Loucy (cell line): Measurements from ENCODE around the gene SV2A.
"Not testable (repeated sequence)": the region's sequence is repeated elsewhere in the genome, so short reads cannot be mapped to it uniquely, and the experiment has no call there.

ENCODE experiments used
- H2AFZ ChIP-seq: fragments of 200-600 bp; sonication (generic); 2 replicates; pipeline ENCODE4 v1.6.0; 2016; ENCODE audit warnings: antibody characterized with exemption, mild to moderate bottlenecking, low read length, moderate library complexity
- H3F3A ChIP-seq: fragments of 200-600 bp; 2 replicates; pipeline ENCODE4 v1.6.0; 2016; ENCODE audit warnings: antibody characterized with exemption, low read depth, mild to moderate bottlenecking
- H3K27me3 ChIP-seq: fragments of 200-600 bp; sonication (generic); 2 replicates; pipeline ENCODE4 v1.6.1; 2014; ENCODE audit warnings: low read length, mild to moderate bottlenecking; ENCODE audit not compliant: insufficient read depth, poor library complexity, severe bottlenecking
- H3K36me3 ChIP-seq: fragments of 200-600 bp; sonication (generic); 2 replicates; pipeline ENCODE4 v1.6.1; 2016; ENCODE audit warnings: low read length; ENCODE audit not compliant: insufficient read depth
- H3K4me1 ChIP-seq: fragments of 200-600 bp; sonication (generic); 2 replicates; pipeline ENCODE4 v1.5.1; 2014; ENCODE audit warnings: low read length, mild to moderate bottlenecking; ENCODE audit not compliant: insufficient read depth, poor library complexity, severe bottlenecking
- H3K4me2 ChIP-seq: fragments of 200-600 bp; sonication (generic); 2 replicates; pipeline ENCODE4 v1.6.0; 2014; ENCODE audit warnings: antibody characterized with exemption, low read length, low read depth, mild to moderate bottlenecking; ENCODE audit not compliant: poor library complexity, severe bottlenecking
- H3K4me3 ChIP-seq: fragments of 200-600 bp; sonication (generic); 2 replicates; pipeline ENCODE4 v1.5.1; 2014; ENCODE audit warnings: low read length, mild to moderate bottlenecking, mixed read lengths; ENCODE audit not compliant: poor library complexity, severe bottlenecking
- H3K79me2 ChIP-seq: fragments of 200-600 bp; sonication (generic); 2 replicates; pipeline ENCODE4 v1.6.1; 2014; ENCODE audit warnings: low read length; ENCODE audit not compliant: insufficient read depth
- H3K9ac ChIP-seq: fragments of 200-600 bp; sonication (generic); 2 replicates; pipeline ENCODE4 v1.6.0; 2014; ENCODE audit warnings: mild to moderate bottlenecking, low read depth, low read length, moderate library complexity; ENCODE audit not compliant: poor library complexity, severe bottlenecking
- H3K9me2 ChIP-seq: fragments of 200-600 bp; sonication (generic); replicated peaks from 2 replicates; pipeline ENCODE4 v1.6.1; 2016; ENCODE audit warnings: low read depth, low read length, mixed read lengths
- H3K9me3 ChIP-seq: fragments of 200-600 bp; sonication (generic); 2 replicates; pipeline ENCODE4 v1.6.1; 2014; ENCODE audit warnings: mild to moderate bottlenecking, antibody characterized with exemption, low read length, low read depth; ENCODE audit not compliant: insufficient read depth
- H4K20me1 ChIP-seq: fragments of 200-600 bp; sonication (generic); 2 replicates; pipeline ENCODE4 v1.6.0; 2014; ENCODE audit warnings: antibody characterized with exemption, low read length, mild to moderate bottlenecking; ENCODE audit not compliant: insufficient read depth, poor library complexity, severe bottlenecking
- CTCF ChIP-seq: fragments of 200-600 bp; sonication (generic); conservative IDR thresholded peaks from 2 replicates; pipeline ENCODE4 v1.5.1; 2014; ENCODE audit warnings: mild to moderate bottlenecking, antibody characterized with exemption, low read length
- EZH2phosphoT487 ChIP-seq: fragments of 200-600 bp; IDR thresholded peaks from 2 replicates; pipeline ENCODE4 v1.6.1; 2018; ENCODE audit warnings: antibody characterized with exemption, mild to moderate bottlenecking, moderate library complexity, borderline replicate concordance

Gene SV2A

GRCh38 chr1:149886396-149887195 lies 31.0 kb downstream of the SV2A start:
- Histone ChIP-seq H3K9me2 (no peaks in the 10 kb centered on the region), H3K27me3 (no peaks in the 10 kb centered on the region), H3K9ac (peak overlapping the region; percentile 97), H2AFZ (no peak overlapping the region), H3F3A (peaks cover 21% of the 10 kb centered on the region), H3K4me2 (peak overlapping the region; percentile 93), H3K79me2 (peaks cover 16% of the 10 kb centered on the region), H3K9me3 (no peaks in the 10 kb centered on the region), H3K4me3 (peak overlapping the region; percentile 79), H3K4me1 (peaks cover 24% of the 10 kb centered on the region), H3K36me3 (no peaks in the 10 kb centered on the region), H4K20me1 (no peaks in the 10 kb centered on the region)
- no peak for TF ChIP-seq CTCF

GRCh38 chr1:149886121-149886395 lies 31.6 kb downstream of the SV2A start:
- H3K27me3 ChIP-seq, H3K9me3 ChIP-seq, H4K20me1 ChIP-seq, H2AFZ ChIP-seq, H3K36me3 ChIP-seq, H3K9me2 ChIP-seq: not testable (repeated sequence)
- peak overlapping the region; percentile 94 for H3K9ac ChIP-seq
- peaks cover 24% of the 10 kb centered on the region for H3K4me1 ChIP-seq
- H3K4me3 ChIP-seq, result peak overlapping the region; percentile 79
- H3K4me2 ChIP-seq, result peak overlapping the region; percentile 93
- peaks cover 16% of the 10 kb centered on the region for H3K79me2 ChIP-seq
- H3F3A ChIP-seq, result peaks cover 21% of the 10 kb centered on the region

- Histone ChIP-seq H3F3A (peaks cover 21% of the 10 kb centered on the region), H3K4me1 (peaks cover 24% of the 10 kb centered on the region), H2AFZ (no peak overlapping the region), H4K20me1 (no peaks in the 10 kb centered on the region), H3K27me3 (no peaks in the 10 kb centered on the region), H3K9me3 (no peaks in the 10 kb centered on the region), H3K4me2 (peak overlapping the region; percentile 93), H3K4me3 (peak overlapping the region; percentile 79), H3K36me3 (no peaks in the 10 kb centered on the region), H3K9ac (peak overlapping the region; percentile 94), H3K79me2 (peaks cover 16% of the 10 kb centered on the region), H3K9me2 (no peaks in the 10 kb centered on the region)
- no peak for TF ChIP-seq EZH2phosphoT487
- TF ChIP-seq CTCF, result 0 out of 2 replicates have a peak, but pooled peaks have one; percentile 13
Measured at GRCh38 chr1:149885339-149886120, 32.1 kb downstream of the SV2A start.
